ENCODE measurements around the gene KAZN.

The KAZN gene

GRCh38 chr1:14887764-14888350, 289.4 kb downstream of the KAZN start:
- Histone ChIP-seq H4K20me1 (ENCODE audit: insufficient read depth, low read length) (no peaks in the 10 kb centered on the region), H3K9ac (ENCODE audit: low read length) (no peak overlapping the region), H3K27me3 (ENCODE audit: insufficient read depth, low read length) (no peaks in the 10 kb centered on the region; the same call in 1 of the 2 replicates), H2AFZ (ENCODE audit: low read length) (no peak overlapping the region), H3K36me3 (ENCODE audit: insufficient read depth, low read length) (no peaks in the 10 kb centered on the region), H3K4me1 (ENCODE audit: insufficient read depth, low read length, severe bottlenecking) (no peaks in the 10 kb centered on the region), H3K27ac (ENCODE audit: low read depth, low read length, poor library complexity, severe bottlenecking) (no peak overlapping the region), H3F3A (ENCODE audit: insufficient read depth, low read length) (no peaks in the 10 kb centered on the region), H3K9me2 (ENCODE audit: low read depth, low read length) (no peaks in the 10 kb centered on the region), H3K4me2 (ENCODE audit: low read length) (no peak overlapping the region), H3K4me3 (ENCODE audit: low read depth, low read length, poor library complexity, severe bottlenecking) (no peak overlapping the region), H3K9me3 (ENCODE audit: low read length) (no peaks in the 10 kb centered on the region), H3K79me2 (ENCODE audit: insufficient read depth, low read length) (no peaks in the 10 kb centered on the region)
- TF ChIP-seq CTCF (IDR thresholded peaks at IDR 0.05; ENCODE audit: low read length) (no peak), EZH2 (IDR thresholded peaks at IDR 0.05; ENCODE audit: borderline replicate concordance, low read length) (no peak)

- H3K27me3 ChIP-seq (ENCODE audit: insufficient read depth, low read length), result no peaks in the 10 kb centered on the region; the same call in 1 of the 2 replicates
- H3K4me1 ChIP-seq (ENCODE audit: insufficient read depth, low read length, severe bottlenecking), result no peaks in the 10 kb centered on the region
- no peaks in the 10 kb centered on the region for H3K36me3 ChIP-seq (ENCODE audit: insufficient read depth, low read length)
- no peak overlapping the region for H3K9ac ChIP-seq (ENCODE audit: low read length)
- H3K27ac ChIP-seq (ENCODE audit: low read depth, low read length, poor library complexity, severe bottlenecking), result no peak overlapping the region
- TF ChIP-seq CTCF (IDR thresholded peaks at IDR 0.05; ENCODE audit: low read length) (no peak), EZH2 (IDR thresholded peaks at IDR 0.05; ENCODE audit: borderline replicate concordance, low read length) (no peak)
- H3K9me3 ChIP-seq (ENCODE audit: low read length), result no peaks in the 10 kb centered on the region
- H3F3A ChIP-seq (ENCODE audit: insufficient read depth, low read length), result no peaks in the 10 kb centered on the region
- no peak overlapping the region for H3K4me3 ChIP-seq (ENCODE audit: low read depth, low read length, poor library complexity, severe bottlenecking)
- H3K79me2 ChIP-seq (ENCODE audit: insufficient read depth, low read length), result no peaks in the 10 kb centered on the region
- no peak overlapping the region for H2AFZ ChIP-seq (ENCODE audit: low read length)
- H4K20me1 ChIP-seq (ENCODE audit: insufficient read depth, low read length), result no peaks in the 10 kb centered on the region
- no peaks in the 10 kb centered on the region for H3K9me2 ChIP-seq (ENCODE audit: low read depth, low read length)
- H3K4me2 ChIP-seq (ENCODE audit: low read length), result no peak overlapping the region
These were observed 289.9 kb downstream of the KAZN start for GRCh38 chr1:14888374-14888773.

GRCh38 chr1:14889825-14890440, 291.4 kb downstream of the KAZN start:
- H3K27ac ChIP-seq (ENCODE audit: low read depth, low read length, poor library complexity, severe bottlenecking), result no peak overlapping the region
- H3K9ac ChIP-seq (ENCODE audit: low read length), result no peak overlapping the region
- no peak overlapping the region for H2AFZ ChIP-seq (ENCODE audit: low read length)
- no peaks in the 10 kb centered on the region for H3K4me1 ChIP-seq (ENCODE audit: insufficient read depth, low read length, severe bottlenecking)
- H3K36me3 ChIP-seq (ENCODE audit: insufficient read depth, low read length), result no peaks in the 10 kb centered on the region
- no peaks in the 10 kb centered on the region for H3K9me3 ChIP-seq (ENCODE audit: low read length)
- no peaks in the 10 kb centered on the region for H3K79me2 ChIP-seq (ENCODE audit: insufficient read depth, low read length)
- H3F3A ChIP-seq (ENCODE audit: insufficient read depth, low read length), result no peaks in the 10 kb centered on the region
- no peaks in the 10 kb centered on the region for H4K20me1 ChIP-seq (ENCODE audit: insufficient read depth, low read length)
- TF ChIP-seq CTCF (IDR thresholded peaks at IDR 0.05; ENCODE audit: low read length) (no peak), EZH2 (IDR thresholded peaks at IDR 0.05; ENCODE audit: borderline replicate concordance, low read length) (no peak)
- no peaks in the 10 kb centered on the region; the same call in 1 of the 2 replicates for H3K27me3 ChIP-seq (ENCODE audit: insufficient read depth, low read length)
- no peaks in the 10 kb centered on the region for H3K9me2 ChIP-seq (ENCODE audit: low read depth, low read length)
- H3K4me2 ChIP-seq (ENCODE audit: low read length), result no peak overlapping the region
- H3K4me3 ChIP-seq (ENCODE audit: low read depth, low read length, poor library complexity, severe bottlenecking), result no peak overlapping the region
